ENCODE data around the gene OGT.
A peak's percentile ranks its signal among the peaks of the same experiment; 100 is the strongest.

Gene OGT

DNA sequence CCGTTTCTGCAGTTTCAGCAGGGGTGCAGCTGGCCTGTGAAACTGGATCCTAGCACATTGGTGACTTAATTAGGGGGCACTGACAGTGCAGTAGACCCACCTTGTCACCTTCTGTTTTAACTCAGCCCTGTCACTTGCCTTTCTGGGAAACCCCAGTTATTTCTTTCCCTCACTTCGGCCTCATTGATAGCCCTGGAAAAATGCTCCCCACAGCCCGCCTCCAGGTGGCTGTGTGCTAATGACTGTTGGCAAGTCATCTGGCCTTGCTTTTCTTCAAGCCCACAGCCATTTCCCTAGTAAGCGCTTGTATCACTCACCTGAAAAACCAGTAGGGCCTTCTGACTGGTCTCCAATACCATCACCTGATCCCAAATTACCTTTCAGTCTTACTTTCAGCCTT is 82.2 kb downstream of the OGT start:
- in situ Hi-C loops (cut with MboI; ENCODE audit: low pct_unique_long_range_greater_than_20kb, low sequenced_read_pairs, unreplicated experiment): no loop called here

GRCh38 chrX:71615954-71616353 is 83.0 kb downstream of the OGT start:
- no peak for TF ChIP-seq CTCF (IDR thresholded peaks at IDR 0.05; ENCODE audit: extremely low read depth, insufficient read depth, missing control alignments)
- no peak for DNase-seq (ENCODE audit: low spot score)
- in situ Hi-C loops (cut with MboI; ENCODE audit: low pct_unique_long_range_greater_than_20kb, low sequenced_read_pairs, unreplicated experiment): no loop called here

More for the DNA sequence above, 82.2 kb downstream of the OGT start:
- DNase-seq (ENCODE audit: low spot score): no peak
- TF ChIP-seq CTCF (IDR thresholded peaks at IDR 0.05; ENCODE audit: extremely low read depth, insufficient read depth, missing control alignments): no peak

DNA sequence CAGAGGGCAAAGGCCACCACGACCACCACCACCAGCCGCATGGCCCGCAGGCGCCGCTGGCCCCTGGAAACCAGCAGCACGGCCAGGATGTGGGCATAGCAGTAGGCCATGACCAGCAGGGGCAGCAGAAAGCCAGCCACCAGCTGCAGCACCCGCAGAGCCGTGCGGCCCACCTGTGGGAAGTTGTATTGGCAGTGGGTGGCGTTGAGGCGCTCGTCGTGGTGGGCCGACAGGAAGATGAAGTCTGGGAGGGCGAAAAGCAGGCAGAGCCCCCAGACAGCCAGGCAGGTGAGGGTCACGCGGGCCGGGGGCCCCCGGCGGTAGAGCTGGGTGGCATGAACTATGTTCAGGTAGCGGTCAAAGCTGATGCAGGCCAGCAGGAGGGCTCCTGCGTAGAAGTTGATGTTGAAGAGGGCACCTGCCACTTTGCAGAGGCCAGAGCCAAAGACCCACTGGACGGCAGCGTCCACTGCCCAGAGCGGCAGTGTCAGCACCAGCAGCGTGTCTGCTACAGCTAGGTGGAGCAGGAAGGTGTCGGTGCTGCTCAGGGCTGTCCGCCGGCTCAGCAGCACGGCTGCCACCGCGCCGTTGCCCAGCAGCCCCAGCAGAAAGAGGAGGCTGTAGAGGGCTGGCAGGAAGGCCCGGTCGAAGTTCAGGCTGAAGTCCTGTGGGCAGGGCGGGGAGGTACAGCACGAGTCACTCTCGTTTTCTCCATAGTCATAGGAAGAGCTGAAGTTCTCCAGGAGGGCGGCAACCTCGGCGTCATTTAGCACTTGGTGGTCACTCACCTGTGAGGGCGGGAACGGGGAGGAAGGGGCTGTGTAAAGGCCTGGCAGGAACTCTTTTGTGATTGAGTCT is 84.0 kb downstream of the OGT start:
- in situ Hi-C loops (cut with MboI; ENCODE audit: low pct_unique_long_range_greater_than_20kb, low sequenced_read_pairs, unreplicated experiment): no loop called here
- no peak for DNase-seq (ENCODE audit: low spot score)
- no peak for TF ChIP-seq CTCF (IDR thresholded peaks at IDR 0.05; ENCODE audit: extremely low read depth, insufficient read depth, missing control alignments)

DNA sequence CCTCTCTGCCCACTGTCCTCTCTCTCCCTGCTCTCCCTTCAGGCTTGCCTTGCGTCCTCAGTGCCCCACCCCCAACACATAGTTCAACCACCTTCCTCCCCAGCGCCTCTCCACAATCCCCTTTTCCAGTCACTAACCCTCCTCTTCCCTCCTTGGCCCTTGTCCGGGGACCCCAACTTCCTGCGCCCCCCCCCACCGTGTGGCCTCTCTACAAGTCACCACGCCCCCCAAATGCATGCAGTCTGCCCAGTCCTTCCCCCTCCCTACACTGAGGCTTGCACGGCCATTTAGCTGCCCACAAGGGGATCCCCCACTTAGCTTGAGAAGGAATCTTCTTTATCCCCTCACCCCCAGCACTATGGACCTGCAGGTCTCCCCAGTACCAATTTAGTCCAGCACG is 84.8 kb downstream of the OGT start:
- DNase-seq (ENCODE audit: low spot score): no peak
- no peak for TF ChIP-seq CTCF (IDR thresholded peaks at IDR 0.05; ENCODE audit: extremely low read depth, insufficient read depth, missing control alignments)
- in situ Hi-C loops (cut with MboI; ENCODE audit: low pct_unique_long_range_greater_than_20kb, low sequenced_read_pairs, unreplicated experiment): no loop called here

DNA sequence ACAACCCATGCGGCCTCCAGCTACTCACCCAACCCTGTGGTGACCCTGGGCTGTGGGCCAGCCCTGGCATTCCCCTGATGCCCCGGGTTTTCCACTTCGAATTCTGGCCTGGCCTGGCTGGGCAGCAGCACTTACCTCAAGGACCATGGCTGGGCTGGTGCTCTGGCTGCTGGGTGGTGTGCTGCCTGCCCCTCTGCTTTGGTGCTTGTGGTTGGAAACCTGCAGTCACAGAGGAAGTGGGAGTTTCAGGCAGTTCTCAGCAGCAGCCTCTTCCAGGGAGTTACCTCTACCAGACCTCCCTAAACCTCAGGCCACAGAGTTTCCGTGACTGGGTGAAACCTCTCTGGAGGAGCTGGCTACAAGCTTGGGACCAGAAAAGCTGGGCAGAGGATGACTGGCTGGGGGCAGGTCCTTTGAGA is 85.4 kb downstream of the OGT start, which contains the start of gene CXCR3:
CXCR3 (minus strand) TSS at position 209 of the 419 bp plus-strand sequence; CDS start at position 147, 62 bp downstream.
- TF ChIP-seq CTCF (IDR thresholded peaks at IDR 0.05; ENCODE audit: extremely low read depth, insufficient read depth, missing control alignments): no peak
- peak; percentile 50 for DNase-seq (ENCODE audit: low spot score)
- in situ Hi-C loops (cut with MboI; ENCODE audit: low pct_unique_long_range_greater_than_20kb, low sequenced_read_pairs, unreplicated experiment): no loop called here

DNA sequence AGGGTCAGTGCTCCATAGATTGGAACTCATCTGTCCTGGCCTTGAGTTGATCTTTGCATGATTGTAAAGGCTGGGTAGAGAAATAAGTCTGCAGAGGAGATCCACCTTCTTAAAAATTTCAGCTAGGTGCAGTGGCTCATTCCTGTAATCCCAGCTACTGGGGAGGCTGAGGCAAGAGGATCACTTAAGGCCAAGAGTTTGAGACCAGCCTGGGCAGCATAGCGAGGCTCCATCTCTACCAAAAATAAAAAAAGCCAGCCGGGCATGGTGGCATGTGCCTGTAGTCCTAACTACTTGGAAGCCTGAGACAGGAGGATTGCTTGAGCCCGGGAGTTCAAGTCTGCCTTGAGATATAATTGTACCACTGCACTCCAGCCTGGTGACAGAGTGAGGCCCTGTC is 85.9 kb downstream of the OGT start:
- TF ChIP-seq CTCF (IDR thresholded peaks at IDR 0.05; ENCODE audit: extremely low read depth, insufficient read depth, missing control alignments): no peak
- in situ Hi-C loops (cut with MboI; ENCODE audit: low pct_unique_long_range_greater_than_20kb, low sequenced_read_pairs, unreplicated experiment): no loop called here
- DNase-seq (ENCODE audit: low spot score): no peak
